DND-41 (cell line): ENCODE data around the gene RAI14.
"Not testable (repeated sequence)": the region's sequence is repeated elsewhere in the genome, so short reads cannot be mapped to it uniquely, and the experiment has no call there.

Experiments
- ATAC-seq: fragments of 200-7000 bp; cut with Tn5 transposase; 3 replicates; pipeline ENCODE4 v1.9.1; 2021; ENCODE audit warnings: low read depth; ENCODE audit not compliant: insufficient read depth
- DNase-seq: peaks from one replicate; pipeline ENCODE4 v3.0.0-alpha.2; 2020
- H2AFZ ChIP-seq: 2 replicates; pipeline ENCODE4 v1.6.0; 2012; ENCODE audit warnings: low read depth, low read length
- H3K27ac ChIP-seq: 2 replicates; pipeline ENCODE4 v1.5.1; 2012; ENCODE audit warnings: low read length, inconsistent platforms
- H3K27me3 ChIP-seq: fragments of 200-600 bp; sonication (generic); 2 replicates; pipeline ENCODE4 v1.6.0; 2012; ENCODE audit warnings: low read length, mild to moderate bottlenecking, inconsistent platforms; ENCODE audit not compliant: insufficient read depth, poor library complexity
- H3K36me3 ChIP-seq: 2 replicates; pipeline ENCODE4 v1.5.1; 2012; ENCODE audit warnings: low read length, inconsistent platforms; ENCODE audit not compliant: insufficient read depth
- H3K4me1 ChIP-seq: 2 replicates; pipeline ENCODE4 v1.5.1; 2012; ENCODE audit warnings: mild to moderate bottlenecking, low read length; ENCODE audit not compliant: insufficient read depth
- H3K4me2 ChIP-seq: 2 replicates; pipeline ENCODE4 v1.6.0; 2012; ENCODE audit warnings: mild to moderate bottlenecking, moderate library complexity, low read length, inconsistent platforms; ENCODE audit not compliant: insufficient read depth
- H3K4me3 ChIP-seq, 2 experiments: fragments of 200-600 bp in 1 of 2; shearing (Covaris generic) in 1 of 2; 2 replicates each; pipeline ENCODE4 v1.5.1; 2012 to 2016; ENCODE audit warnings: inconsistent platforms in 2 of 2, low read length in 2 of 2, mild to moderate bottlenecking in 2 of 2, low read depth in 1 of 2, moderate library complexity in 1 of 2
- H3K79me2 ChIP-seq: 2 replicates; pipeline ENCODE4 v1.6.0; 2012; ENCODE audit warnings: low read length, inconsistent platforms; ENCODE audit not compliant: insufficient read depth
- H3K9ac ChIP-seq: 2 replicates; pipeline ENCODE4 v1.6.0; 2012; ENCODE audit warnings: low read depth, mild to moderate bottlenecking, inconsistent platforms, low read length, moderate library complexity
- H3K9me3 ChIP-seq: 2 replicates; pipeline ENCODE4 v1.5.1; 2012; ENCODE audit warnings: low read length, moderate library complexity, mild to moderate bottlenecking, inconsistent platforms; ENCODE audit not compliant: insufficient read depth, severe bottlenecking
- H4K20me1 ChIP-seq: 2 replicates; pipeline ENCODE4 v1.6.0; 2012; ENCODE audit warnings: low read length; ENCODE audit not compliant: insufficient read depth
- CTCF ChIP-seq: IDR thresholded peaks from 2 replicates; pipeline ENCODE4 v1.5.1; 2012; ENCODE audit warnings: borderline replicate concordance, low read length, moderate library complexity, mild to moderate bottlenecking; ENCODE audit not compliant: poor library complexity, severe bottlenecking; ENCODE audit errors: extremely low read depth
- EZH2 ChIP-seq: IDR thresholded peaks from 3 replicates; pipeline ENCODE4 v1.6.1; 2012; ENCODE audit warnings: borderline replicate concordance, low read depth, mild to moderate bottlenecking, moderate library complexity, low read length, inconsistent platforms; ENCODE audit not compliant: severe bottlenecking

The RAI14 gene

GRCh38 chr5:34698754-34699153, 42.6 kb downstream of the RAI14 start:
- Histone ChIP-seq H3K9me3 (no peaks in the 10 kb centered on the region), H3K36me3 (no peaks in the 10 kb centered on the region), H3K27me3 (peaks cover 2% of the 10 kb centered on the region), H3K27ac (no peak overlapping the region), H4K20me1 (no peaks in the 10 kb centered on the region), H3K4me2 (no peak overlapping the region), H3K9ac (no peak overlapping the region), H3K4me3 (no peak overlapping the region), H3K79me2 (no peaks in the 10 kb centered on the region), H3K4me1 (no peaks in the 10 kb centered on the region), H2AFZ (no peak overlapping the region)
- no peak for DNase-seq
- no peak for TF ChIP-seq EZH2
- TF ChIP-seq CTCF, result no peak
- ATAC-seq, result no peak

GRCh38 chr5:34699155-34700077, 43.3 kb downstream of the RAI14 start:
- no peak for ATAC-seq
- no peak overlapping the region for H3K4me2 ChIP-seq
- TF ChIP-seq EZH2 (no peak), CTCF (no peak)
- no peaks in the 10 kb centered on the region for H3K9me3 ChIP-seq
- H2AFZ ChIP-seq, result no peak overlapping the region
- no peak overlapping the region for H3K27ac ChIP-seq
- no peak overlapping the region for H3K9ac ChIP-seq
- H3K36me3 ChIP-seq, result no peaks in the 10 kb centered on the region
- H3K4me3 ChIP-seq, result no peak overlapping the region
- no peaks in the 10 kb centered on the region for H3K4me1 ChIP-seq
- no peak for DNase-seq
- peaks cover 2% of the 10 kb centered on the region for H3K27me3 ChIP-seq
- H3K79me2 ChIP-seq, result no peaks in the 10 kb centered on the region
- no peaks in the 10 kb centered on the region for H4K20me1 ChIP-seq

GRCh38 chr5:34700078-34700452, 43.9 kb downstream of the RAI14 start:
- TF ChIP-seq CTCF, result no peak
- no peak for TF ChIP-seq EZH2
- H3K4me2 ChIP-seq, result no peak overlapping the region
- no peak overlapping the region for H3K4me3 ChIP-seq
- no peak overlapping the region for H3K9ac ChIP-seq
- DNase-seq (no peak), ATAC-seq (no peak)
- no peaks in the 10 kb centered on the region for H3K36me3 ChIP-seq
- no peaks in the 10 kb centered on the region for H3K79me2 ChIP-seq
- no peaks in the 10 kb centered on the region for H4K20me1 ChIP-seq
- peaks cover 2% of the 10 kb centered on the region for H3K27me3 ChIP-seq
- H3K9me3 ChIP-seq, result no peaks in the 10 kb centered on the region
- H2AFZ ChIP-seq, result no peak overlapping the region
- H3K27ac ChIP-seq, result no peak overlapping the region
- H3K4me1 ChIP-seq, result no peaks in the 10 kb centered on the region

- H3K4me3 ChIP-seq, H3K36me3 ChIP-seq, H3K79me2 ChIP-seq, H3K9ac ChIP-seq, H3K9me3 ChIP-seq, ATAC-seq, H2AFZ ChIP-seq, H4K20me1 ChIP-seq, H3K4me1 ChIP-seq, H3K4me2 ChIP-seq, H3K27ac ChIP-seq, DNase-seq, H3K27me3 ChIP-seq: not testable (repeated sequence)
These were observed 45.3 kb downstream of the RAI14 start for GRCh38 chr5:34701442-34701841.
